GM18526 (cell line): ENCODE data around the gene NQO2.

Experiments
- POLR2A ChIP-seq: IDR thresholded peaks from 3 replicates; pipeline ENCODE4 v1.6.1; 2011; ENCODE audit not compliant: insufficient read length; ENCODE audit errors: extremely low read depth

NQO2 gene

DNA sequence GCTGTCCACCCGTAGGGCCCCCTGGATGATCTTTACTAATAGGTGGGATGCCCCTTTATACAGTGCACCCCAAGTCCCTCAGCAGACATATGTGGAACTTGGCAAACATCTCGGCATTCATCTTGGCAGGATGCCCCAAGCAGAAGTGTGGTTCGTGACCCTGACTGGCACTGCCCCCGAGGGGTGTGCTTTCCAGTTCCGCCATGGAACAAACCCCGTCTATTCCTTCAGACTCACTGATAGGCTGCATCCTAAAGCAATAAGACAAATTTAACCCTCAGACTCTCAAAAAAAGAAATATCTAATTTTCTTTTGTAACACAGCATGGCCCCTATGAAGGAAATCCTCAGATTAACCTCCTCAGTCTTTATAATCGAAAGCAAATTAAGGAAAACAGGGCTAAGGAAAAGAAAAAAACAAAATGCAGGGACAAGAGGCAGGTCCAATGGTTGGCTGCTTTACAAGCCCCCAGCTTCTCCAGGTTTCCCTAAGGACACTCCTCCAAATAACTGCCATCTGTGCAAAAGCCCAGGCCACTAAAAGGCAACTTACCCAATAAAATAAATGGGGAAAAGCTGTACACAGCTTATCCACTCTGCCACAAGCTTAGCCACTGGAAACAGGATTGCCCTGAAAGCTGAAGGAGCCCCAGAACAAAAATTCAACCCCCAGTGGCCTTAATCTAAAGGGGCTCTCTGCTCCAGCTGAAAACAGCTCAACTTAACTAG is 38.1 kb downstream of the NQO2 start:
- no peak for TF ChIP-seq POLR2A

DNA sequence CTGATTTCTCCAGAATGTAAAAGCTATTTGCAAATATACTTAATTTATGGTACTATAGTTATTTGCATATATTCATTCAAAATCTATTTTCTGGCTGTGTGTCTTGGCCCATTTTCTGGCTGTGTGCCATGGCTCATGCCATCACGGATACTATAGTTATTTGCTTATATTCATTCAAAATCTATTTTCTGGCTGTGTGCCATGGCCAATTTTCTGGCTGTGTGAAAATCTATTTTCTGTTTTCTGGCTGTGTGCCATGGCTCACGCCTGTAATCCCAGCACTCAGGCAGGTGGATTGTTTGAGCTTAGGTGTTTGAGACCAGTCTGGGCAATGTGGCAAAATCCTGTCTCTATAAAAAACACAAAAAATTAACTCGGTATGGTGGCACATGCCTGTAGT is 39.7 kb downstream of the NQO2 start:
- TF ChIP-seq POLR2A: no peak

DNA sequence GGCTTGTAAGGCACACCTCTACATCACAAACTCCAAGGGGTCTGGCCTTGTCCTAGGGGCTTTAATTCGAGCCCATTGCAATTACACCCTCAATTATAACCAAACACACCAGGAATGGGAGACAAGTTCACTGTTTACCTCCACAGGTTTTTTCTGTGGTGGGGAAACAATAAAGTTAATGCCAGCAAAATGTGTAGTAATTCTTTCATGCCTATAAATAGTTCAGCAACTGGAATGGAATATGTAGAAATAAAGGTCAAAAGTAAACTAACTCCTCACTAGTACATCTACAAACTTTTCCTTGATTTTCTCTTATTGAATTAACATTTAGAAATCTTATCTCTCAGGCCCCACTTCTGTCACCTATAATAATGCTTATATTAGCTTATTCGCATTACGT is 41.5 kb downstream of the NQO2 start:
- TF ChIP-seq POLR2A: no peak

DNA sequence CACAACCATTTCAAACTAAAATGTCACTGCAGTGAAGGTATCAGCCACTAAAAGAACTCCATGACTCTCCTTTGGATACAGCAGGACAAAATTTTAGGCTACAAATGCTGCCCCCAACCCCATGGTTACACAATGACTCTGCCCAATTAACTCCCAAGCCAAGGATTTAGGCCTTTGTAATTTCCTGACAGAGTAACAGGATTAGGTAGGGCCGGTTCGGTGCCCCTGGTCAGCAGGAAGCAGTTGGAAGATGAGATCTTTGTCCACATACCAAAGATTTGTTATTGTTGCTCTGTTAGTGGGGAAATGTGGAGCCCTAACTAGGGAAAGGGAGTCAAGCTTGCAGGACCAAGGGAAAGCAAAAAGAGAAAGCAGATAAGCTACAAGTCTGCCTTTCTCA is 41.9 kb downstream of the NQO2 start:
- TF ChIP-seq POLR2A: no peak

DNA sequence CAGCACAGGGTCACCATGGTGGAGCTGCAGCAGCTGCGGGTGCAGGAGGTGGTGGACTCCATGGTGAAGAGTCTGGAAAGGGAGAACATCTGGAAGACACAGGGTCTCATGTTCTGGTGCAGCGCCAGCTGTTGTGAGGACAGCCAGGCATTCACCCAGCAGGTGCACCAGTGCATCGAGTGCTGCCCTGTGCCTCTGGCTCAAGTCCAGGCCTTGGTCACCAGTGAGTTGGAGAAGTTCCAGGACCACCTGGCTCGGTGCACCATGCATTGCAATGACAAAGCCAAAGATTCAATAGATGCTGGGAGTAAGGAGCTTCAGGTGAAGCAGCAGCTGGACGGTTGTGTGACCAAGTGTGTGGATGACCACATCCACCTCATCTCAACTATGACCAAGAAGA is 45.7 kb downstream of the NQO2 start:
- TF ChIP-seq POLR2A: no peak

DNA sequence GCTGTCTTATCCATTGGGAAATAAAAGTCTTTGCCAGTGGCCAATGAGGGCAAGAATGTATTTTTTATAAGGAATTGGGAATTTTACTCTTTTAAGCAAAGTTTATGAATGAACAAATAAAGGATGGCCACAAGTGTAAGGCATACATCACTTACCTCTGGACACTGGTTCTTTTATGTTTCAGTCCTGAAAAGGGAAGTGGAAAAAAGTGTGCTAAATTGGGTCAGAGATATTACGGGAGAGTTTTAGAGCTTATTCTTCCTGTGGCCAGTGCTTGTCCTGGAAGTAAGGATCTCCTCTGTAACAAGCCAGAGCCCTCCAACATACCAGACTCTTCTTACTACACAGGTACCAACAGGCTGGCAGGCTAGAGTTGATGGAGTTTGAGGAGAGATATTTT is 46.1 kb downstream of the NQO2 start:
- no peak for TF ChIP-seq POLR2A

DNA sequence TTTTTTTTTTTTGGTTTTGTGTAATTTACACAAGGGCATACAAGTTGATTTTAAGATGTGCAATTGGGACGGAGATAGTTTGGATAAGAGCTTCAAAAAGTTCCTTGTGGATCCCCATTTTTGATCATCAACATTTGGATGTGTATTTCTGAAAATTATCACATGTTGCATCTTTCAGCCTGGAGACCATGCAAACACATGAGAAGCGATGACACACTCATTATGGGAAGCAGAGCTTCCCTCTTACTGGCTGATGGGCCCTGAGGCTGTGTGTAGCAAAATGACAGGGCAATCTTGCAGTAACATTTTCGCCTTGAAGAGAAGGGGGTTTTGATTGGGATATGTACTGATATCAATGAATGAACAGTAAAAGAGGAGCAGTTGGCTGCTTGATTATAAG is 46.6 kb downstream of the NQO2 start:
- TF ChIP-seq POLR2A: no peak

DNA sequence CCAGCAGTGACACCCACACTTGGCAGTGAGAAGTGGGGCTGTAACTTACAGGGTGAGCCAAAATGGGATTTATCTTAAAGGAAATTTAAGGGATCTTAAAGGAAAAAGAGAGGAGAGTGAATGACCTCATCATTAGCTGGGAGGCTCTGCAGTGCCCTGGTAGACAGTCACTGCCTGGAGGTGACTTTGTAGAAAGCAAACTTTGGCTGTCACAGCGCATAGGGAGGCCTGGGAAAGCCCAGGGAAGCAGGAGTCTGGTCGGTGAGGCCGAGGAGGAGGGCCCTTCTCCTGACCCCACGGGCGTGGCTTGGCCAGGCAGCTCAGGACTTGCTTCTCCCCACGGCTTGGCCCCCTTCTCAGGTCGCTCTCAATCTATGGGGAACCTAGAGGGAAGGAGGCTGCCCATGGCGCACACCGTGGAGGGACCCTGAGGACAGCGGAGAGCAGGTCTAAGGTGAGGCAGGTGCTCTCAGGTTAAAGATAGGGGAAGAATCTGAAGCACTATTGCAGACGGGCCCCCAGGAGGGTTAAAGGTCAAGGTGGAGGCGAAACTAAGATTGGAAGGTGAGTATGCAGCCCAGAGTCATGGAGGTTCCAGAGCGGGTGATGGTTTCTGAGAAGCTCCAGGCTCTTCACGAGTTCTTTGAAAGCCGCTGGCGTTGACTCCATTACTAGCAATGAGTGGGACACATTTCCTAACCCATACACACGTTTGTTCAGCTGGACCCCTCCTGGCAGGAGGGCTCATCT is 53.0 kb downstream of the NQO2 start:
- TF ChIP-seq POLR2A: no peak

DNA sequence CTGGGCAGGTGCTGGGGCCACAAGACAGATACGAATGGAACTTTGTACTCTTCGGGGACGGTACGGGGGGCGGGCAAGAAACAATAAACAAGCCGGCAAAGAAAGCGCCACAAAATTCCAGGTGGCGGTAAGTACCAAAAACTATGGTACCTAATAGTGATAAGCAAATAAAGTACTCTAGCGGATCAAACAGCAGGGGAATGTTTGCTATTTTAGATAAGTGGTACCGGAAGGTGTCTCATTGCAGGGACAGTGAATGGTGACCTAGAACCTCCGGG is 53.5 kb downstream of the NQO2 start:
- TF ChIP-seq POLR2A: no peak

DNA sequence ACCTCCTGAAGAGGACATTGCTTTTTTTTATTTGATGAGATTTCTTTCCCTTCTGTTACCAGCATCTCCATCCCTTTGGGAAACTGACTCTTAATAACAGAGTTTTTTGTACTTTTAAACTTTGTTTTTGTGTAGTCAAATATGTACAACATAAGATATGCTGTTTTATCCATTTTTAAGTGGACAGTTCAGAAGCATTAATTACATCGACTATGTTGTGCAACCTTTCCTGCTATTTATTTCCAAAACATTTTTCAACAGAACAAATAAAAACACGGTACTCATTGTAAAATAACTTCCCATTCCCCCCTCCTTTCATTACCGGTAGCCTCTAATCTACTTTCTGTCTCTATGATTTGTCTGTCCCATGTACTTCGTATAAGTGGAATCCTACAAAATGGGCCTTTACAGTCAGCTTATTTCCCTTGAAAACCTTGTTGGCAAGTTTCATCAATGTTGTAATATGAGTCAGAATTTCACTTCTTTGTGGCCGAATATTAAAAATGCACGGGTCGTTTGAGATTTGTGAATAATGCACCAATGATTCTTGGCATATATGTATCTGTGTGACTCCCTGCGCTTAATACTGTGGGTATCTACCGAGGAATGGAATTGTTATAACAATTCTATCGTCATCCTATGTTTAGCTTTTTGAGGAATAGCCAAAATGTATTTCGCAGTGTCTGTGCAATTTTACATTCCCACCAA is 57.5 kb downstream of the NQO2 start:
- TF ChIP-seq POLR2A: no peak

DNA sequence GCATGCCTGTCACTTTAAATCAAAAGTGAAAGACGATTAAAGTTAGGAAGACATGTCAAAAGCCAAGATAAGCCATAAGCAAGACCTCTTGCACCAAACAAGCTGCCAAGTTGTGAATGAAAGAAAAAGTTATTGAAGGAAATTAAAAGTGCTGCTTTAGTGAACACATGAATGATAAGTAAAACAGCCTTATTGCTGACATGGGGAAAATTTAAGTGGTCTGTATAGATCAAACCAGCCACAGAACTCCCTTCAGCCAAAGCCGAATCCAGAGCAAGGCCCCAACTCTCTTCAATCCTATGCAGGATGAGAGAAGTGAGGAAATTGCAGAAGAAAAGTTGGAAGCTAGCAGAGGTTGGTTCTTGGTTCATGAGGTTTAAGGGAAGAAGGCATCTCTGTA is 59.3 kb downstream of the NQO2 start:
- no peak for TF ChIP-seq POLR2A

DNA sequence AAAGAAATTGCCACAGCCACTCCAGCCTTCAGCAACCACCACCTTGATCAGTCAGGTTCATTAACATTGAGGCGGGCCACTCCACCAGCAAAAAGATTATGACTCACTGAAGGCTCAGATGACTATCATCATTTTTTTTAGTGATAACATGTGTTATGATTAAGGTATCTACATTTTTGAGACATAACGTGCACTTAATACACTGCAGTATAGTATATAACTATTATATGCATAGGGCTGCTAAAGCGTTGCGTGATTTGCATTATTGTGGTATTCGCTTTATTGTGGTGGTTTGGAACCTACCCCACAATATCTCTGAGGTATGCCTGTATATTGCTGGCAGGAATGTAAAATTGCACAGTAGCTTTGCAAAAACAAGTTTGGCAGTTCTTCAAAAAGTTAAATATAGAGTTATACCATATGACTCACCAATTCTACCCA is 61.8 kb downstream of the NQO2 start:
- no peak for TF ChIP-seq POLR2A

DNA sequence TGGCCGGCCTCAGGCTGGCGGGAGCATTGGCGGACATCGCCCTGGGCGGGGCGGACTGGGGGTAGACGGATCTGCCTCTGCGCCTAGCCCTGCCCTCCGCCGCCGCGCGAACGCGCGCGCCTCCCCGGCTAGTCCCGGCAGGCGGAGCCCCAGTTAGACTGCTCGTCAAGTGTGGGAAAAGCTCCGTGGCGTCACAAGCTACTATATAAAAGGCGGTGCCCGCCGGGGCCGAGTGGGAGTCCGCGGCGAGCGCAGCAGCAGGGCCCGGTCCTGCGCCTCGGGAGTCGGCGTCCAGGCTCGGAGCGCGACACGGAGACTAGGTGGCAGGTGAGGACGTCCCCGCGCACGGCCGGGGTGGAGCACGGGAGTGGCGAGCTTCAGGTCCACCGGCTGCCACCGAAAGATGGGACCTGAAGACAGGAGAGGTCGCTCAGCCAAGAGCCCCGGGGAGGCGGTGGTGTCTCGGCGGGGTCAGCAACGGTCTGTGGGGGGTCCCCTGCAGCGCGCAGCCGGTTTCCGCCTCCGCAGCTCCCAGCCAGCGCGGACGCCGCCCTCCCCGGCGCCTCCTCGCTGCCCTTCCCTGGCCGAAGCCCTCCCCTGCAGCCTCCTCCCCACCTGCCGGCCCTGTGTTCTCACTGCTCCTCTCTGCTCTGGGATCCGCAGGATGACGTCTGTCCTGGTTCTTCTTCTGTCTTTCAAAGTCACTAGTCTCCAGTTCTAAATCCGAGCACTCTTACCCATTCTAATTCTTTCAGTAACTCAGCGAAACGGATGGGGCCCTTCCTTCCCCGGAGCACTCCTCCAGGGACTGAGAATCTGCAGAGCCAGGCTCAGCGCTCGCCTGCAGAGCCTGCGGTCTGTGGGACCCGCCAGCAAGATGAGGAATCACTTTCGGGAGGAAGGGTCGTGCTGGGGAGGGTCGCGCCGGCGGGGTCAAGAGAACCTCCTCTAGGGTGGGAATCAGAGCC is 64.3 kb downstream of the NQO2 start:
- TF ChIP-seq POLR2A: peak; percentile 70

DNA sequence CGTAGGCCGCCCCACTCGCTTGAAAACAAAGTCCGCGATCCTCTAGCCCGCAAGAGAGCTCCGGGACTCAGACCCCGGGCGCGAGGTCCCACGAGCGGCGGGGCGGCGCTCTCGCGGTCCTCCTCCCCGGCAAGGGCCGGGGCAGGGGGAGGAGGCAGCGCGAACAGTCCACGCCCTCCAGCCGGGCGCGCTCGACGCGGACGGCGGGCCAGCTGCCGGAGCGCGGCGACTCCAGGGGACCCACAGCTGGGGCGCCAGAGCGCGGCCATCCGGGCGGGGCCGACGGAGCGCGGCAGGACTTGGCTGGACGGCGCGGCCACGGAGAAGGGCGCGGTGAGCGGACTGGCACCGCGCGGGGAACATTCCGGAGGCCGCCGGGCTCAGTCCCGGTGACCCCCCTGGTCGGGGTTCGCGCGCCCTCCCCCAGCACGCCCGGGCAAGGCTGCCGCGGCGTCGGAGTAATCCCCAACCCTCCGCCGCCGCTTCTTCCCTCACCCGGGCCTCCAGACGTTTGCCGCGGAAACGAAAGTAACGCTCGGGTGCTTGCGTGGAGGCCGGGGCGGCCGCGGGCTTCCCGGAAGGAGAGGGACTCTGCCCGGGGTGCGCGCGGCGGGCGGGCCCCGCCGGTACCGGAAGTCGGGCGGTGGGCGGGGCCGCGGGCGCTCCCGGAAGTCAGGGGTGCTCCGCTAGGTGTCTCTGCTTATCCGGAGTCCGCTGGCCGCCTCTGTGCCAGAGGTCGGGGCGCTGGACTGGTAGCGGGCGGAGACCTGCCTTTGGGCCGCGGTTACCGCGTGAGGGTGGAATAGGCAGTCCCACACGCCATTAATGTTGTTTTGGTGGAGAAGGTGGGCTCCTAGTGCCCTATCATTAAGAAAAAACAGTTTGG is 68.9 kb downstream of the NQO2 start, which contains the start of gene RIPK1:
RIPK1 (plus strand) TSS at position 166 of the 886 bp plus-strand sequence. CDS start 8,330 bp downstream, outside the sequence.
- TF ChIP-seq POLR2A: peak; percentile 92
